CD1c-positive myeloid dendritic cell (primary cell): ENCODE results near the gene PTPRQ.

Experiments used
- DNase-seq: peaks from one replicate; pipeline ENCODE4 v3.0.0-alpha.2; 2016; ENCODE audit errors: extremely low spot score

Gene PTPRQ

GRCh38 chr12:80553316-80553715 is 109.3 kb downstream of the PTPRQ start:
- no peak for DNase-seq

GRCh38 chr12:80556566-80556965 is 112.5 kb downstream of the PTPRQ start:
- no peak for DNase-seq

GRCh38 chr12:80559766-80560165 is 115.7 kb downstream of the PTPRQ start:
- DNase-seq = peak; percentile 20

GRCh38 chr12:80565271-80565670 is 121.2 kb downstream of the PTPRQ start:
- DNase-seq = no peak

- DNase-seq = no peak
Measured at GRCh38 chr12:80567401-80567800, 123.4 kb downstream of the PTPRQ start.

- DNase-seq = no peak
Measured at GRCh38 chr12:80576641-80577418, 132.8 kb downstream of the PTPRQ start.

GRCh38 chr12:80580254-80580653 is 136.2 kb downstream of the PTPRQ start:
- DNase-seq = no peak

GRCh38 chr12:80581783-80582182 is 137.7 kb downstream of the PTPRQ start:
- DNase-seq = no peak

GRCh38 chr12:80582431-80582830 is 138.4 kb downstream of the PTPRQ start:
- DNase-seq = no peak

GRCh38 chr12:80589077-80589476 is 145.0 kb downstream of the PTPRQ start:
- DNase-seq = no peak

GRCh38 chr12:80590085-80590484 is 146.1 kb downstream of the PTPRQ start:
- no peak for DNase-seq

- DNase-seq = no peak
Measured at GRCh38 chr12:80593766-80594165, 149.7 kb downstream of the PTPRQ start.

GRCh38 chr12:80596509-80596908 is 152.5 kb downstream of the PTPRQ start:
- no peak for DNase-seq

GRCh38 chr12:80598004-80598606 is 154.1 kb downstream of the PTPRQ start:
- DNase-seq = no peak

- DNase-seq = no peak
Measured at GRCh38 chr12:80602455-80602854, 158.4 kb downstream of the PTPRQ start.

GRCh38 chr12:80607361-80608135 is 163.5 kb downstream of the PTPRQ start:
- DNase-seq = no peak

- DNase-seq = no peak
Measured at GRCh38 chr12:80617733-80618132, 173.7 kb downstream of the PTPRQ start.

GRCh38 chr12:80620281-80620680 is 176.2 kb downstream of the PTPRQ start:
- DNase-seq = no peak

GRCh38 chr12:80622271-80622670 is 178.2 kb downstream of the PTPRQ start:
- DNase-seq = no peak

GRCh38 chr12:80625051-80625450 is 181.0 kb downstream of the PTPRQ start:
- DNase-seq = no peak

- DNase-seq = no peak
Measured at GRCh38 chr12:80625901-80626300, 181.9 kb downstream of the PTPRQ start.

- no peak for DNase-seq
Measured at GRCh38 chr12:80627782-80628181, 183.7 kb downstream of the PTPRQ start.

- DNase-seq = no peak
Measured at GRCh38 chr12:80632835-80633234, 188.8 kb downstream of the PTPRQ start.
